Mammary epithelial cell (primary cell): Measurements from ENCODE around the gene TTLL3.

Experiments used
- EZH2 ChIP-seq: IDR thresholded peaks from 2 replicates; pipeline ENCODE4 v1.6.1; 2012; ENCODE audit warnings: low read length, inconsistent platforms, borderline replicate concordance
- TF ChIP-seq, protein P1 (sequence below), 2 donors: IDR thresholded peaks in 1 of 2; conservative IDR thresholded peaks in 1 of 2; 2 replicates each; pipeline ENCODE4 v1.5.1; 2011 to 2012; ENCODE audit warnings: inconsistent platforms in 2 of 2, low read length in 2 of 2, mild to moderate bottlenecking in 2 of 2, control low read depth in 1 of 2, low read depth in 1 of 2; ENCODE audit not compliant: insufficient read depth in 1 of 2; ENCODE audit errors: extremely low read depth in 1 of 2

DNA sequence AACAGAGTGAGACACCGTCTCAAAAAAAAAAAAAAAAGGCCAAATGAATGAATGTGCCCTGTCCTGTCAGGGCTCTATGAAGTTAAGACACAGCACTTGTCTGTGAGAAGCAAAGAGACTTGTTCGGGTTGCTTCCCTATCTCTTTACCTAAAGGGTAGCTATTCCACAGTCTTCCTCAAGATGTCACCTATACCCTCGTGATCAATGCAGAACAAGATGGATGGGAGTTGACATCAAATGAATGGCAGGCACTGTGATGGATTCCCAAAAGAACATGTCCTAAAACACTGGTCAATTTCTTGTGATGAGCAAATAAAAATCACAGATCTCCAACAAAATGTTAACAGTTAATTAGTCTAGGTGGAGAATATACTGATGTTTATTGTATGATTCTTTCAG lies 27.3 kb upstream of the TTLL3 start:
- TF ChIP-seq EZH2 = no peak
- TF ChIP-seq, protein P1, sequence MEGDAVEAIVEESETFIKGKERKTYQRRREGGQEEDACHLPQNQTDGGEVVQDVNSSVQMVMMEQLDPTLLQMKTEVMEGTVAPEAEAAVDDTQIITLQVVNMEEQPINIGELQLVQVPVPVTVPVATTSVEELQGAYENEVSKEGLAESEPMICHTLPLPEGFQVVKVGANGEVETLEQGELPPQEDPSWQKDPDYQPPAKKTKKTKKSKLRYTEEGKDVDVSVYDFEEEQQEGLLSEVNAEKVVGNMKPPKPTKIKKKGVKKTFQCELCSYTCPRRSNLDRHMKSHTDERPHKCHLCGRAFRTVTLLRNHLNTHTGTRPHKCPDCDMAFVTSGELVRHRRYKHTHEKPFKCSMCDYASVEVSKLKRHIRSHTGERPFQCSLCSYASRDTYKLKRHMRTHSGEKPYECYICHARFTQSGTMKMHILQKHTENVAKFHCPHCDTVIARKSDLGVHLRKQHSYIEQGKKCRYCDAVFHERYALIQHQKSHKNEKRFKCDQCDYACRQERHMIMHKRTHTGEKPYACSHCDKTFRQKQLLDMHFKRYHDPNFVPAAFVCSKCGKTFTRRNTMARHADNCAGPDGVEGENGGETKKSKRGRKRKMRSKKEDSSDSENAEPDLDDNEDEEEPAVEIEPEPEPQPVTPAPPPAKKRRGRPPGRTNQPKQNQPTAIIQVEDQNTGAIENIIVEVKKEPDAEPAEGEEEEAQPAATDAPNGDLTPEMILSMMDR (conservative IDR thresholded peaks at IDR 0.05 in 1 of 2, IDR thresholded peaks at IDR 0.05 in 1 of 2; ENCODE audit: extremely low read depth in 1 of 2, insufficient read depth in 1 of 2, low read depth in 1 of 2, low read length in 2 of 2) = peak in 1 of 2 donors; percentile 12
